DND-41 (cell line): ENCODE measurements around the gene SEMA7A.
A peak's percentile ranks its signal among the peaks of the same experiment; 100 is the strongest.

Experiments
- CTCF ChIP-seq: IDR thresholded peaks from 2 replicates; pipeline ENCODE4 v1.5.1; 2012; ENCODE audit warnings: borderline replicate concordance, low read length, moderate library complexity, mild to moderate bottlenecking; ENCODE audit not compliant: poor library complexity, severe bottlenecking; ENCODE audit errors: extremely low read depth
- EZH2 ChIP-seq: IDR thresholded peaks from 3 replicates; pipeline ENCODE4 v1.6.1; 2012; ENCODE audit warnings: borderline replicate concordance, low read depth, mild to moderate bottlenecking, moderate library complexity, low read length, inconsistent platforms; ENCODE audit not compliant: severe bottlenecking

- TF ChIP-seq CTCF, result no peak
- TF ChIP-seq EZH2, result peak; percentile 70
Observed at GRCh38 chr15:74432968-74433591, 678 bp downstream of the SEMA7A start.
